ENCODE results near the gene MAPKAPK5.

DNA sequence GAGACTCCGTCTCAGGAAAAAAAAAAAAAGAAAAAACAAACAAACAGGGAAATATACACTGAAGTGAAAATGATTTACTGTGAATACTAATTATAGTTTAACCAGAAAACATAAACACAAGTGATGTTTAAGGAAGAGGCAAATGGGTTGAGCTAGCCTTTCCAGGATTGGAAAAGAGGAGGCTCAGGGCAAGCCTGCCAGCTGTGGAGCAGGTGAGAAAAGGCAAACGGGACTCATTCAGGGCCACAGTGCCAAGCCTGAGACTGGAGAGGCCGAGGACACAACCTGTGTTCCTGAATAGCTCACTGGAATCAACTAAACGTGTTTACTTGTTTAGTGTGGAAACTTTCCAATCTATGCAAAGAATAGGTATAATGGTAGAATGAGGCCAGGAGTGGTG is 35.7 kb upstream of the MAPKAPK5 start:
- no peak for TF ChIP-seq GABPA (IDR thresholded peaks at IDR 0.05 in 1 of 2, conservative IDR thresholded peaks at IDR 0.05 in 1 of 2)
- TF ChIP-seq, protein P1, sequence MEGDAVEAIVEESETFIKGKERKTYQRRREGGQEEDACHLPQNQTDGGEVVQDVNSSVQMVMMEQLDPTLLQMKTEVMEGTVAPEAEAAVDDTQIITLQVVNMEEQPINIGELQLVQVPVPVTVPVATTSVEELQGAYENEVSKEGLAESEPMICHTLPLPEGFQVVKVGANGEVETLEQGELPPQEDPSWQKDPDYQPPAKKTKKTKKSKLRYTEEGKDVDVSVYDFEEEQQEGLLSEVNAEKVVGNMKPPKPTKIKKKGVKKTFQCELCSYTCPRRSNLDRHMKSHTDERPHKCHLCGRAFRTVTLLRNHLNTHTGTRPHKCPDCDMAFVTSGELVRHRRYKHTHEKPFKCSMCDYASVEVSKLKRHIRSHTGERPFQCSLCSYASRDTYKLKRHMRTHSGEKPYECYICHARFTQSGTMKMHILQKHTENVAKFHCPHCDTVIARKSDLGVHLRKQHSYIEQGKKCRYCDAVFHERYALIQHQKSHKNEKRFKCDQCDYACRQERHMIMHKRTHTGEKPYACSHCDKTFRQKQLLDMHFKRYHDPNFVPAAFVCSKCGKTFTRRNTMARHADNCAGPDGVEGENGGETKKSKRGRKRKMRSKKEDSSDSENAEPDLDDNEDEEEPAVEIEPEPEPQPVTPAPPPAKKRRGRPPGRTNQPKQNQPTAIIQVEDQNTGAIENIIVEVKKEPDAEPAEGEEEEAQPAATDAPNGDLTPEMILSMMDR (IDR thresholded peaks at IDR 0.05; ENCODE audit: low read depth, low read length, missing input control) = no peak
- no peak for TF ChIP-seq RXRA (IDR thresholded peaks at IDR 0.05)
- TF ChIP-seq, protein P2, sequence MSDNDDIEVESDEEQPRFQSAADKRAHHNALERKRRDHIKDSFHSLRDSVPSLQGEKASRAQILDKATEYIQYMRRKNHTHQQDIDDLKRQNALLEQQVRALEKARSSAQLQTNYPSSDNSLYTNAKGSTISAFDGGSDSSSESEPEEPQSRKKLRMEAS (IDR thresholded peaks at IDR 0.05) = no peak
- no peak for TF ChIP-seq HNF4G (IDR thresholded peaks at IDR 0.05)
- no peak for TF ChIP-seq YY1 (IDR thresholded peaks at IDR 0.05)
- TF ChIP-seq EGR1 (IDR thresholded peaks at IDR 0.05; ENCODE audit: low read depth in 2 of 2) = no peak
- TF ChIP-seq, protein P3, sequence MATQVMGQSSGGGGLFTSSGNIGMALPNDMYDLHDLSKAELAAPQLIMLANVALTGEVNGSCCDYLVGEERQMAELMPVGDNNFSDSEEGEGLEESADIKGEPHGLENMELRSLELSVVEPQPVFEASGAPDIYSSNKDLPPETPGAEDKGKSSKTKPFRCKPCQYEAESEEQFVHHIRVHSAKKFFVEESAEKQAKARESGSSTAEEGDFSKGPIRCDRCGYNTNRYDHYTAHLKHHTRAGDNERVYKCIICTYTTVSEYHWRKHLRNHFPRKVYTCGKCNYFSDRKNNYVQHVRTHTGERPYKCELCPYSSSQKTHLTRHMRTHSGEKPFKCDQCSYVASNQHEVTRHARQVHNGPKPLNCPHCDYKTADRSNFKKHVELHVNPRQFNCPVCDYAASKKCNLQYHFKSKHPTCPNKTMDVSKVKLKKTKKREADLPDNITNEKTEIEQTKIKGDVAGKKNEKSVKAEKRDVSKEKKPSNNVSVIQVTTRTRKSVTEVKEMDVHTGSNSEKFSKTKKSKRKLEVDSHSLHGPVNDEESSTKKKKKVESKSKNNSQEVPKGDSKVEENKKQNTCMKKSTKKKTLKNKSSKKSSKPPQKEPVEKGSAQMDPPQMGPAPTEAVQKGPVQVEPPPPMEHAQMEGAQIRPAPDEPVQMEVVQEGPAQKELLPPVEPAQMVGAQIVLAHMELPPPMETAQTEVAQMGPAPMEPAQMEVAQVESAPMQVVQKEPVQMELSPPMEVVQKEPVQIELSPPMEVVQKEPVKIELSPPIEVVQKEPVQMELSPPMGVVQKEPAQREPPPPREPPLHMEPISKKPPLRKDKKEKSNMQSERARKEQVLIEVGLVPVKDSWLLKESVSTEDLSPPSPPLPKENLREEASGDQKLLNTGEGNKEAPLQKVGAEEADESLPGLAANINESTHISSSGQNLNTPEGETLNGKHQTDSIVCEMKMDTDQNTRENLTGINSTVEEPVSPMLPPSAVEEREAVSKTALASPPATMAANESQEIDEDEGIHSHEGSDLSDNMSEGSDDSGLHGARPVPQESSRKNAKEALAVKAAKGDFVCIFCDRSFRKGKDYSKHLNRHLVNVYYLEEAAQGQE (IDR thresholded peaks at IDR 0.05) = no peak
- TF ChIP-seq FOXA1 (IDR thresholded peaks at IDR 0.05) = no peak
- TF ChIP-seq SP1 (IDR thresholded peaks at IDR 0.05) = no peak
- TF ChIP-seq HNF4A (conservative IDR thresholded peaks at IDR 0.05) = no peak
